ENCODE results near the gene NOSTRIN. TPM values are rescaled to one million over a fixed set of nuclear protein-coding genes. Genes with fewer than 3 reads are reported as not detected.
"Not testable (repeated sequence)": the region's sequence is repeated elsewhere in the genome, so short reads cannot be mapped to it uniquely, and the experiment has no call there.

NOSTRIN gene
- total RNA-seq, 1 donor from 2014 or later, result 0.07 TPM

DNA sequence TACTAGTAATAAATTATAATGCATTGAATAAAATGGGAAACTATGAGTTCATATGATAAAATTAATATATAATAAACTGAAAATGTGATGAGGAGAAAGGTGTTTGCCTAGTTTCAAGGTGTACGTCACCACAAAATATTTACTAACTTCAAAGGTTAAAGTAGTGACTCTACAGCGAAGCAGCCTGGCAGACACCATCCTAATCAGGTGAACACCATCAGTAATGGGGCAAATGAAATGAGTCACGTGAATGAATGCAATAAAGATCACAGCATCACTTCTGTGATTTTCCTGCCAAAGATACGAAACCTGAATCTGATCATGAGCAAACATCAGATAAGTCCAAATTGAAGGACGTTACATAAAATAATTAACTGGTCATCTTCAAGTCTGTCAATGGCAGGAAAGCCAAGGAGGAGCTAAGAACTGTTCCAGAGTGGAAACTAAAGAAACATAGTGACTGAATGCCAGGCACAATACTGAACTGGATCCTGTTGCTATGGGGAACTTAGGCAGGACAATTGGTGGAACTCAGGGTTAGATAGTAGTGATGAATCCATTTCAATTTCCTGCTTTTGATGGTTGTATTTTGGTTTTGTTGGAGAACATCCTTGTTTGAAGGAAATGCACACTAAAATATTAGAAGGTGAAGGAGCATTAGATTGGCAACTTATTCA lies 12.1 kb upstream of the NOSTRIN start:
- DNase-seq (ENCODE audit: low read depth, low spot score), result no peak

- not testable (repeated sequence) for DNase-seq (ENCODE audit: low read depth, low spot score)
Measured at GRCh38 chr2:168791140-168791539, 11.3 kb upstream of the NOSTRIN start.

DNA sequence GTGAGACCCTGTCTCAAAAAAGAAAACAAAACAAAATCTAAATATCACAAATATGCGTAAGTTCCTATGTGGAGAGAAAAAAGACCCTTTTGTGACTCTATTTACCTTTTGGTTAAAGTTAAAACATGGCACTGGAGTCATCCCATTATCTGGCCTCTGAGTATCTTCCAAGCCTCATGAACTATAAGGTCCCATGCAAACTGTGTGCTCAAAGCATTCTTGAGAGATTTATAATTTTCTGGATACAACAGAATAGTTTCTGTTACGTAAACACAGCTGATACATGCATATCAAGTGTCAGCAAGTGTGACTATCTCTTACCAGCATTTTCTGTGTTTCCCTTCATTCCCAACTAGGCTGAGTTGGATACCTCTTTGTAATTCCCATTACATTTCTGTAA lies 8.8 kb upstream of the NOSTRIN start:
- no peak for DNase-seq (ENCODE audit: low read depth, low spot score)

DNA sequence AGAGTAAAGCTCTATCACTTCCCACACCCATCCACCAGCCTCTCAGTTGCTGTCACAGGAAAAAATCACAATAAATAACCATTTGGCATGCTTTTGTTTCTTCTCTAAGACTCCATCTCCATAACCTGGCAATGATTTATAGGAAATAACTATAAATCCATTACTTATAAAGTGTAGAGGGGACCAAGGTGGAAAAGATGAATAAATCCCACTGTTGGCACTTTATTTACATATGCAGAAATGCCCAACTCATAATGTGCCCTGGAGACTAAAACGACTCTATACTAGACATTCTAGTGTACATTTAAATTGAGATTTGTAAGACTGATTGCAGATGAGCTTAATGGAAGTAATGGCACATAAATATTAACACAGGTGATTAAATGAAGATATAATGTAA lies 7.5 kb upstream of the NOSTRIN start:
- DNase-seq (ENCODE audit: low read depth, low spot score), result no peak

DNA sequence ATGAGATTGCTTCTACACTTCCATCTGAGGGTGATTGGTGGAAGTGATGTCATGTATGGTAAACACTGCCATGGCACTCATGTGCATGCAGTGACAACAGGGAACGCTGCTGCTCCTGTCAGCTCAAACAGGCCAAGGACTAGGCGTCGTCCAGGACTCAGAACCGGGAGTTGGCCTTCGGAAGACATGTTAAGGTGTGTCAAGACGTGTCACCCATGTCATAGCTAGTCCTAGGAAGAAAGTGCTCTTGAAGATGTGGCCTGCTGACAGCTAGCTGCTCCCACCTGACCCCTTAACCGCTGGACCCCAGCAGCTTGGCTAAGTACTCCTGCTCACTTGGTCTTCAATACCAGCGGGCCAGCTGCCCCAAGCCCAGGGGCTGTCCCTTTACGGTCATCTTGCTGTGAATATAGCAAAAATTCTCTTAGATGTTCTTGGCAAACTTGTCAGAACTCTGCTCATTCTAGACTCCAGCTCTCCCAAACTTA lies 6.3 kb upstream of the NOSTRIN start:
- no peak for DNase-seq (ENCODE audit: low read depth, low spot score)

GRCh38 chr2:168796583-168797285 lies 5.7 kb upstream of the NOSTRIN start:
- DNase-seq (ENCODE audit: low read depth, low spot score), result peak; percentile 46

GRCh38 chr2:168797286-168797655 lies 5.2 kb upstream of the NOSTRIN start:
- DNase-seq (ENCODE audit: low read depth, low spot score), result no peak

DNA sequence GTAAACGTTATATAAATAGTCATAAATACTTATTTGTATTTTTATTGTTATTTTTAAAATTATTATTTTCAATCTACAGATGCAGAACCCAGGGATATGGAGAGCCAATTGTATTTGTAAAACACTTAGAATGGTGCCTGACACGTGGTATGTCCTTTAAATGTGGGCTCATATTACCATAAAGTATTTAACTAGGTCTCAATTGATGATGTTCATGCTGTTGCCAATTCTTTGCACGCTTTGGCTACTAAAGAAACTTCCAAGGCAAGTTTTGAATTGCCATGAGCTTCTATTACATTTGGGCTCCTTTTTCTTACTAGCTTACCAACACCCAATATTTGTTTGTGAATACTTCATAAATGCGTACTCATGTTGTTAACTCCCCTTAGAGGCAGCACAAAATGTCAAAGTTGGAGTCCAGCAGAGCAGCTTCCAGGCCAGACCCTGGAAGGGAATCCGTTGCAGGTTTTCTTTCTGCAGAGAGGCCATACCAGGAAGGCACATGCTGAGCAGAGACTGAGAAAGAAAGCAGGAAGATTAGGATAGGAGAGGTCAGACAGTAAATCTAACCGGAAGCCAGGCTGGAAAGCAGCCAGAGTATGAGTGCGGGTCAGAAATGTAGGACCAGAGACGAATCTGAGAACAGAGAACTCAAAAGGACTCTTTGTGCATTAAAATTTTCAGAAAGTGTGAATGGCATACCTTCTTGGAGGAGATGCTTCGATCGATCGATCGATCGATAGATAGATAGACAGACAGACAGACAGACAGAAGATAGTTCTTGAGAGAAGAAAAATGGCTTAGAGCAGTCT lies 4.2 kb upstream of the NOSTRIN start:
- no peak for DNase-seq (ENCODE audit: low read depth, low spot score)

DNA sequence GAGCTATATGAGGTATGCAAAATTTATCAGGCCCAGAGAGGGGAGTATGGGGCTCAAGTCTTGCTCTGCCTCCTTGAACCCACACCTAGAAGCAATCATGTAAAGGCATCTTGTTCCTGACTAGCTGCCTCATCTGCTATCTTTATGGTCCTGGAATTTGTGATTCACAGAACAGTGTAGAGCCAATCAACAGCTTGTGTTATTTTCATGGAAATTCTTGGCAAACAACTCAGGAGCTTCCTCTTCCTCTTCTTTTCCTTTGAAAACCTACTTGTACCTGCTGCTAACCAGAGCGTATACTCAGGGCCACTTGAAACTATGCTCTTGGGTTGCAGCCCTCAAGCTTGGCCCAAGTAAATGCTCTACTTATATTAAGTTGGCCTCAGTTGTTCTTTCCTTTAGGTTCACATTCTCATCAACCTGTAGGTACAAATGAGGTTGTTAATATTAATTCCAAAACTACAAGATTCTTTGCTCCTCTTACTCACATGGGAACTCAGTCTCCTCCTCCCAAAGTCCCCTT lies 3.5 kb upstream of the NOSTRIN start:
- no peak for DNase-seq (ENCODE audit: low read depth, low spot score)

- DNase-seq (ENCODE audit: low read depth, low spot score), result no peak
Measured at GRCh38 chr2:168801471-168801870, 966 bp upstream of the NOSTRIN start.

- DNase-seq (ENCODE audit: low read depth, low spot score), result no peak
Measured at GRCh38 chr2:168802859-168803725, 655 bp downstream of the NOSTRIN start.

DNA sequence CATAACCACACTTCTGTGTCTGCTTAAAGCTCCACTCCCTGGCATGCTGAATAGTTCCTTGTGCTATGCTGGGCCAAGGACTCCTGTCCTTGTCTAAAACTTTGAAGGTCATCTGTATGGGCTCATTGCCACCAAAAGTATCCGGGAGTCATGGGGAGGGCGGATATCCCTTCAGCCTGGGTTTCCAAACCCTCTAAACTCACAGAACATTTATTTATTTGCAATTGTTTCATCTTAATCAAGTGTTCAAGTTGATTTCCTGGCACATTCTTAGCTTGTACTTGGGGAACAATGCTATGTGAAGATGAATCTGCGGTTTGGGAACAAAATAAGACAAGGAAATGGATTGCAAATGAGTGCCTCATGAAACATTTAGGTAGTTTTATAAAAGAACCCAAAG lies 1.8 kb downstream of the NOSTRIN start:
- no peak for DNase-seq (ENCODE audit: low read depth, low spot score)

DNA sequence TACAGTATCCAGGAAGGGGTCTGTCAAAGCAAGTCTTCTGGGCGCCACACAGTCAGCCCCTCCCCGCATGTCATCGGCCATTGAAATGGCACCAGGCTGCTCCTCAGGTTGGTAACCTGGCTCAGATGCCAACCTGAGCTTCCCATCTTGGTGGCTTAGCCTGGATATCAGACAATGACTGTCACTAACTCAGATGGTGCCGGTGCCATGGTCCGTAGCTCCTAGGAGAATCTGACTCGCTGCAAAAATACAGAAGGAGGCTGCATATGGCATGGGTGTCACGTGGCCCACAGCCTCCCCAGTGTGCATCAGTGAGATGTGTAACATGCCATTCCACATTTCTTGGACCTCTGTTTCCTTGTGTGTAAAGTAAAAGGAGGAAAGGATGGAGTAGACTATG lies 3.2 kb downstream of the NOSTRIN start:
- DNase-seq (ENCODE audit: low read depth, low spot score), result no peak

- no peak for DNase-seq (ENCODE audit: low read depth, low spot score)
Measured at GRCh38 chr2:168809537-168809936, 7.1 kb downstream of the NOSTRIN start.

GRCh38 chr2:168810235-168810634 lies 7.8 kb downstream of the NOSTRIN start:
- DNase-seq (ENCODE audit: low read depth, low spot score), result no peak

GRCh38 chr2:168811696-168812095 lies 9.3 kb downstream of the NOSTRIN start:
- DNase-seq (ENCODE audit: low read depth, low spot score), result no peak

GRCh38 chr2:168814046-168814445 lies 11.6 kb downstream of the NOSTRIN start:
- DNase-seq (ENCODE audit: low read depth, low spot score), result no peak

DNA sequence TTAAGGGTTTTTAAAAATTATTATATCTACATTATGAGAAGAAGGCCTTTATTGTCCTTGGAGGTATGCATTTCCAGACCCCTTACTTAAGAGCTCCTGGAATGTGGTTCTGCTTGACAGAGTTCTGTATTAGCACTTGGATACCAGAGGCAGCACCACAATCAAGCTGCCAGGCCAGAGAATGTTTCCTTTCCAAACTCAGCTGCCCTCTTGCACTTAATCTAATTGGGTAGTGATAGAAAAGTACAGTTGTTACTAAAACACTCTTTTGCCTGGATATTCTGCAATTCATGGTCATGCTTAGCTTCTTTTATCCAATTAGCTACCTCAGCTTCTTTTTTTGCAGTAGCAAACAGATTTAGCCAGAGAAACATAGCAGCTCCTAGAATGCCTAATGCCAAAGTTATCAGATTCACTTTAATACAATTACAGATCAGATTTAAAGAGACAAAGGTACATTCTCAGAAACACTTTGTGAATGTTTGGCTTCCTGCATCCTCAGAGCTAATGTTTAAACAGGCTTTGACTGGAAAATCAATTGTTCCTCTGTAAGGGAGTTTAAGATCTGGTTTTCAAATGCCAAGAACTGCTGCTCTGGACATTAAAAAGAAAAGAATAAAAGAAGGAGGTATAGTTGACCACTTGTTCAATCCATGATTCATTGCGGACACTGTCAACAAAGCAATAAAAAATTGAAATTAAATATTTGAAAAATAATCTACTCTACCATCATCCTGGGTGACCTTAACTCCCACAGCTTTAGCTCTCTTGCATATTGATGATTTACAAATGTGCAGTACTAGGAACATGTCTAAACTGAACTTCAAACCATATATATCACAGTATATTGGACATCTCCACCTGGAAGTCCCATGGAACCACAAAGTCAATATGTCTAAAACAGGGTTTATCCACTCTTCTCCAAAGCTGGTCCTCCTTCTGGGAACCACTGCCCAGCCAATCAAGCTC lies 12.8 kb downstream of the NOSTRIN start:
- DNase-seq (ENCODE audit: low read depth, low spot score), result no peak

DNA sequence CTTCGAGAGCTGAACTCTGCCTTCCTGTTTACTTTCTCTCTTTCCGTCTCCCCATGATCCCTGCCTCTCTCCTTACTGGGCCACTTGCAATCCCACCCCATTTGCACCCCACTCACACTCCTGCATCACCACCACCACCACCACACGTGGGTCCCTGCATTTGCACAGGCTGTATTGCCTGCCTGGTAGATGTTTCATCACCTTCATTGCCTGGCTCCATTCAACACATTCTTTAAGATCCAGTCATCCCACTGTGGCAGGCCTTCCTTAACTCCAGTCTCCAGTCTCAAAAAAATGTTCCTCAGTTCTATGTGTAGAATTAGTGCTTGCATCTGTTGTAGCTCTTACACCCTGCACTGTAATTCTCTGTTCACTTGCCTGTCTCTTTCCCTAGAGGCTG lies 13.9 kb downstream of the NOSTRIN start:
- no peak for DNase-seq (ENCODE audit: low read depth, low spot score)
